K562 (cell line): Measurements from ENCODE around the gene CTRL. TPM values are rescaled to one million over a fixed set of nuclear protein-coding genes. Genes with fewer than 3 reads are reported as not detected.

Source experiments
- ADNP ChIP-seq: fragments of 200-800 bp; sonication (Bioruptor generic); IDR thresholded peaks from 2 replicates; pipeline ENCODE4 v1.6.1; 2016; ENCODE audit warnings: missing genetic modification characterization, missing compliant biosample characterization
- CBFA2T3 ChIP-seq: fragments of 450-650 bp; IDR thresholded peaks from 2 replicates; pipeline ENCODE4 v1.6.1; 2017
- CCAR2 ChIP-seq: fragments of 200-400 bp; formaldehyde crosslinking; IDR thresholded peaks from 2 replicates; pipeline ENCODE4 v1.6.1; 2017; ENCODE audit warnings: mild to moderate bottlenecking, low read depth, low read length
- ETV6 ChIP-seq, 3 experiments: fragments of 150-350 bp in 1 of 3; sonication (generic) in 1 of 3; formaldehyde crosslinking in 1 of 3; IDR thresholded peaks; 2 replicates each; pipeline versions ENCODE4 v1.6.1 to v1.8.0; 2014 to 2022; ENCODE audit warnings: borderline replicate concordance in 2 of 3, low read depth in 2 of 3, antibody characterized with exemption in 1 of 3, low read length in 1 of 3, mild to moderate bottlenecking in 1 of 3, missing genetic modification reagents in 1 of 3
- HNRNPL ChIP-seq: fragments of 200-400 bp; formaldehyde crosslinking; IDR thresholded peaks from 2 replicates; pipeline ENCODE4 v1.6.1; 2017; ENCODE audit warnings: low read depth, mild to moderate bottlenecking, low read length
- KLF13 ChIP-seq: fragments of 450-650 bp; IDR thresholded peaks from 2 replicates; pipeline ENCODE4 v1.6.1; 2016; ENCODE audit warnings: missing genetic modification characterization, low read depth, mild to moderate bottlenecking, missing compliant biosample characterization, moderate library complexity, borderline replicate concordance
- MCM3 ChIP-seq: fragments of 450-650 bp; IDR thresholded peaks from 2 replicates; pipeline ENCODE4 v1.6.1; 2016
- PHF8 ChIP-seq: fragments of 200-600 bp; sonication (generic); IDR thresholded peaks from 2 replicates; pipeline ENCODE4 v1.6.1; 2012; ENCODE audit warnings: mixed run types, mild to moderate bottlenecking, inconsistent platforms, low read length, moderate library complexity, borderline replicate concordance
- RBFOX2 ChIP-seq: fragments of 200-400 bp; formaldehyde crosslinking; IDR thresholded peaks from 2 replicates; pipeline ENCODE4 v1.6.1; 2017; ENCODE audit warnings: low read depth, mild to moderate bottlenecking, low read length, moderate library complexity
- SIX5 ChIP-seq, 2 experiments: IDR thresholded peaks; 2 replicates each; pipeline ENCODE4 v1.6.1; 2011; ENCODE audit warnings: low read length in 2 of 2, borderline replicate concordance in 1 of 2, low read depth in 1 of 2, mild to moderate bottlenecking in 1 of 2, moderate library complexity in 1 of 2; ENCODE audit not compliant: insufficient read depth in 1 of 2
- TAF9B ChIP-seq: fragments of 450-650 bp; IDR thresholded peaks from 2 replicates; pipeline ENCODE4 v1.6.1; 2018; ENCODE audit warnings: mild to moderate bottlenecking; ENCODE audit not compliant: partially characterized antibody
- TAL1 ChIP-seq: fragments of 450-650 bp; IDR thresholded peaks from 2 replicates; pipeline ENCODE4 v1.6.1; 2016; ENCODE audit warnings: mild to moderate bottlenecking
- ZNF436 ChIP-seq: fragments of 250-450, 450-650 bp; sonication (Bioruptor Pico); formaldehyde crosslinking; IDR thresholded peaks from 2 replicates; pipeline ENCODE4 v1.7.0; 2020; ENCODE audit warnings: mild to moderate bottlenecking
- ZNF696 ChIP-seq: fragments of 250-450 bp; sonication (Bioruptor Pico); conservative IDR thresholded peaks from 2 replicates; pipeline ENCODE4 v1.4.0; 2020; ENCODE audit warnings: mild to moderate bottlenecking, moderate library complexity
- ZNF785 ChIP-seq: fragments of 250-450 bp; sonication (Bioruptor Pico); IDR thresholded peaks from 2 replicates; pipeline ENCODE4 v1.4.0; 2020; ENCODE audit warnings: mild to moderate bottlenecking
- polyA plus RNA-seq, 8 experiments: library from polyadenylated mRNA; depleted of rRNA in 4 of 8; stranded (reverse) in 5 of 8; unstranded in 3 of 8; fragments of >200 nt; fragmentation: Nextera tagmentation in 2 of 8; fragmentation: Illumina TruSeq in 1 of 8; extraction: Ambion mirVana in 2 of 8; extraction: Trizol in 1 of 8; gene quantifications; 2 replicates each; pipeline versions ENCODE4 v1.2.1 to v1.2.3, GENCODE V29; 2011 to 2014; ENCODE audit warnings: inconsistent platforms in 1 of 8, missing spikeins in 1 of 8
- total RNA-seq, 7 experiments: library from RNA; depleted of rRNA in 6 of 7; stranded (reverse); fragments of >200 nt in 6 of 7; fragmentation: Illumina TruSeq in 2 of 7; extraction: Trizol in 2 of 7; gene quantifications; 2 replicates each; pipeline versions ENCODE4 v1.2.1 to v1.2.3, GENCODE V29; 2011 to 2021; ENCODE audit warnings: low replicate concordance in 1 of 7
- TF ChIP-seq, protein P1 (sequence below): fragments of 450-650 bp; IDR thresholded peaks from 2 replicates; pipeline ENCODE4 v1.7.0; 2016; ENCODE audit warnings: borderline replicate concordance
- TF ChIP-seq, protein P2 (sequence below): sonication (generic); formaldehyde crosslinking; IDR thresholded peaks from 2 replicates; pipeline ENCODE4 v1.8.0; 2022; ENCODE audit warnings: mild to moderate bottlenecking, missing genetic modification reagents
- TF ChIP-seq, protein P3 (sequence below): fragments of 150-350 bp; conservative IDR thresholded peaks from 2 replicates; pipeline ENCODE4 v1.6.1; 2014; ENCODE audit warnings: low read length

CTRL gene
- total and polyA plus RNA-seq, 9 of the 15 experiments (the other 6 are each of a cell fraction or from before 2014, with no cell fraction given), result 1.4 to 5.6 (median 2.5) TPM

DNA sequence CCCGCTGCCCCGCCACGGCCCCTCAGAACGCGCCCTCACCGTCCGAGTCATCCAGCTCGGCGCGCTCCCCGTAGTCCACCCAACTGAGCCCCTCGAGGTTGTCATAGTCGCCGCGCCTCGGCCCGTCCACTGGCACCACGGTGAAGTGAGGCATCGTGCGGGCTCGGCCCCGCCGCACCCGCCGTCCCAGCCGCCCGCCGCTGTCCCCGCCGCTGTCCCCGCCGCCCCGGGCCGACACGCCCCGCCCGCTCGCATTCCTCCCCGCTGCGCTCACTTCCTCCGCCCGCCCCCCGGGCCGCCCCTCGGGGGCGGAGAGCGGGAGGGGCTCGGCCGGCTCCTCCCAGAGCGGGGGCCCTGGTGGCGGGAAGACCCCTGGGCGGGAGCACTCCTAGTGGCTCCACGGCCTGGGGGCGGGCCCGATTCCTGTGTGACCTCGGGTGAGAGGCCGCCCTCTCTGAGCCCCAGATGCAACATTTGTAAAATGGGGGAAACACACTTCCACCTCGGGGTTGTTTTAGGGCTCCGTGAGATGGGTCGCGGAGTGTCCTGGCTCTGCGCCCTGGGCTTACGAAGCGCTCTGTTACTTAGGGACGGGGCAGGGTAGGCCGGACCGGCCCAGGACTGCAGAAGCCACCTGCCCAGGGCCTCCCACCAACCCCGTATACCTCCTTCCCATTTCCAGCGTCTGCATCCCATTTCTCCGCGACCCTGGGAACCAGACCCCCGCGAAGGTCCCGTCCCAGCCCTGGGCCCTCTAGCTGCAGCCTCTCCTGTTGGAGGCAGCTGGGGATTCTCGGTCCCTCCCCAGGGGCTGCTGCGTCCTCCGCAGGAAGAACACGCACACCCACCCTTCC is 37.0 kb upstream of the CTRL start, which contains the start of gene SLC12A4 (continued):
- TF ChIP-seq, protein P1, sequence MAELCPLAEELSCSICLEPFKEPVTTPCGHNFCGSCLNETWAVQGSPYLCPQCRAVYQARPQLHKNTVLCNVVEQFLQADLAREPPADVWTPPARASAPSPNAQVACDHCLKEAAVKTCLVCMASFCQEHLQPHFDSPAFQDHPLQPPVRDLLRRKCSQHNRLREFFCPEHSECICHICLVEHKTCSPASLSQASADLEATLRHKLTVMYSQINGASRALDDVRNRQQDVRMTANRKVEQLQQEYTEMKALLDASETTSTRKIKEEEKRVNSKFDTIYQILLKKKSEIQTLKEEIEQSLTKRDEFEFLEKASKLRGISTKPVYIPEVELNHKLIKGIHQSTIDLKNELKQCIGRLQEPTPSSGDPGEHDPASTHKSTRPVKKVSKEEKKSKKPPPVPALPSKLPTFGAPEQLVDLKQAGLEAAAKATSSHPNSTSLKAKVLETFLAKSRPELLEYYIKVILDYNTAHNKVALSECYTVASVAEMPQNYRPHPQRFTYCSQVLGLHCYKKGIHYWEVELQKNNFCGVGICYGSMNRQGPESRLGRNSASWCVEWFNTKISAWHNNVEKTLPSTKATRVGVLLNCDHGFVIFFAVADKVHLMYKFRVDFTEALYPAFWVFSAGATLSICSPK, result no peak
- TF ChIP-seq ETV6 (IDR thresholded peaks at IDR 0.05; ENCODE audit: borderline replicate concordance in 1 of 2, low read depth in 2 of 2, low read length in 1 of 2) (no peak), ETV6 (CRISPR knock-in tag; IDR thresholded peaks at IDR 0.05; ENCODE audit: borderline replicate concordance) (no peak), ZNF436 (CRISPR knock-in tag) (no peak), HNRNPL (no peak), KLF13 (tag) (peak; percentile 80), PHF8 (peak; percentile 71; the same call in 1 of the 2 replicates), ZNF696 (CRISPR knock-in tag) (no peak), RBFOX2 (peak; percentile 78), ADNP (peak; percentile 70), TAF9B (no peak), MCM3 (no peak), ZNF785 (CRISPR knock-in tag) (no peak), CCAR2 (no peak), SIX5 (IDR thresholded peaks at IDR 0.05; ENCODE audit: borderline replicate concordance in 1 of 2, insufficient read depth in 1 of 2, low read depth in 1 of 2, low read length in 2 of 2) (no peak), CBFA2T3 (no peak), TAL1 (no peak)
- TF ChIP-seq, protein P2, sequence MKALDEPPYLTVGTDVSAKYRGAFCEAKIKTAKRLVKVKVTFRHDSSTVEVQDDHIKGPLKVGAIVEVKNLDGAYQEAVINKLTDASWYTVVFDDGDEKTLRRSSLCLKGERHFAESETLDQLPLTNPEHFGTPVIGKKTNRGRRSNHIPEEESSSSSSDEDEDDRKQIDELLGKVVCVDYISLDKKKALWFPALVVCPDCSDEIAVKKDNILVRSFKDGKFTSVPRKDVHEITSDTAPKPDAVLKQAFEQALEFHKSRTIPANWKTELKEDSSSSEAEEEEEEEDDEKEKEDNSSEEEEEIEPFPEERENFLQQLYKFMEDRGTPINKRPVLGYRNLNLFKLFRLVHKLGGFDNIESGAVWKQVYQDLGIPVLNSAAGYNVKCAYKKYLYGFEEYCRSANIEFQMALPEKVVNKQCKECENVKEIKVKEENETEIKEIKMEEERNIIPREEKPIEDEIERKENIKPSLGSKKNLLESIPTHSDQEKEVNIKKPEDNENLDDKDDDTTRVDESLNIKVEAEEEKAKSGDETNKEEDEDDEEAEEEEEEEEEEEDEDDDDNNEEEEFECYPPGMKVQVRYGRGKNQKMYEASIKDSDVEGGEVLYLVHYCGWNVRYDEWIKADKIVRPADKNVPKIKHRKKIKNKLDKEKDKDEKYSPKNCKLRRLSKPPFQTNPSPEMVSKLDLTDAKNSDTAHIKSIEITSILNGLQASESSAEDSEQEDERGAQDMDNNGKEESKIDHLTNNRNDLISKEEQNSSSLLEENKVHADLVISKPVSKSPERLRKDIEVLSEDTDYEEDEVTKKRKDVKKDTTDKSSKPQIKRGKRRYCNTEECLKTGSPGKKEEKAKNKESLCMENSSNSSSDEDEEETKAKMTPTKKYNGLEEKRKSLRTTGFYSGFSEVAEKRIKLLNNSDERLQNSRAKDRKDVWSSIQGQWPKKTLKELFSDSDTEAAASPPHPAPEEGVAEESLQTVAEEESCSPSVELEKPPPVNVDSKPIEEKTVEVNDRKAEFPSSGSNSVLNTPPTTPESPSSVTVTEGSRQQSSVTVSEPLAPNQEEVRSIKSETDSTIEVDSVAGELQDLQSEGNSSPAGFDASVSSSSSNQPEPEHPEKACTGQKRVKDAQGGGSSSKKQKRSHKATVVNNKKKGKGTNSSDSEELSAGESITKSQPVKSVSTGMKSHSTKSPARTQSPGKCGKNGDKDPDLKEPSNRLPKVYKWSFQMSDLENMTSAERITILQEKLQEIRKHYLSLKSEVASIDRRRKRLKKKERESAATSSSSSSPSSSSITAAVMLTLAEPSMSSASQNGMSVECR, result peak; percentile 16; the same call in 1 of the 2 replicates
- TF ChIP-seq, protein P3, sequence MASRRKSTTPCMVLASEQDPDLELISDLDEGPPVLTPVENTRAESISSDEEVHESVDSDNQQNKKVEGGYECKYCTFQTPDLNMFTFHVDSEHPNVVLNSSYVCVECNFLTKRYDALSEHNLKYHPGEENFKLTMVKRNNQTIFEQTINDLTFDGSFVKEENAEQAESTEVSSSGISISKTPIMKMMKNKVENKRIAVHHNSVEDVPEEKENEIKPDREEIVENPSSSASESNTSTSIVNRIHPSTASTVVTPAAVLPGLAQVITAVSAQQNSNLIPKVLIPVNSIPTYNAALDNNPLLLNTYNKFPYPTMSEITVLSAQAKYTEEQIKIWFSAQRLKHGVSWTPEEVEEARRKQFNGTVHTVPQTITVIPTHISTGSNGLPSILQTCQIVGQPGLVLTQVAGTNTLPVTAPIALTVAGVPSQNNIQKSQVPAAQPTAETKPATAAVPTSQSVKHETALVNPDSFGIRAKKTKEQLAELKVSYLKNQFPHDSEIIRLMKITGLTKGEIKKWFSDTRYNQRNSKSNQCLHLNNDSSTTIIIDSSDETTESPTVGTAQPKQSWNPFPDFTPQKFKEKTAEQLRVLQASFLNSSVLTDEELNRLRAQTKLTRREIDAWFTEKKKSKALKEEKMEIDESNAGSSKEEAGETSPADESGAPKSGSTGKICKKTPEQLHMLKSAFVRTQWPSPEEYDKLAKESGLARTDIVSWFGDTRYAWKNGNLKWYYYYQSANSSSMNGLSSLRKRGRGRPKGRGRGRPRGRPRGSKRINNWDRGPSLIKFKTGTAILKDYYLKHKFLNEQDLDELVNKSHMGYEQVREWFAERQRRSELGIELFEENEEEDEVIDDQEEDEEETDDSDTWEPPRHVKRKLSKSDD, result no peak
